ENCODE data around the gene KSR2. TPM values are rescaled to one million over a fixed set of nuclear protein-coding genes. Genes with fewer than 3 reads are reported as not detected.

KSR2 gene
- total RNA-seq, 1 donor from 2014 or later = 0.25 TPM

GRCh38 chr12:117523971-117524370 lies 444.8 kb downstream of the KSR2 start:
- DNase-seq (ENCODE audit: extremely low spot score in 2 of 2) = no peak
- Histone ChIP-seq H3K36me3 (no peaks in the 10 kb centered on the region), H3K27ac (no peak overlapping the region), H3K9me3 (no peaks in the 10 kb centered on the region), H3K4me1 (no peaks in the 10 kb centered on the region), H3K27me3 (no peaks in the 10 kb centered on the region), H3K4me3 (no peak overlapping the region)
- intact Hi-C loops (cut with DNase I) = no loop called here
- TF ChIP-seq POLR2AphosphoS5 (IDR thresholded peaks at IDR 0.05; ENCODE audit: insufficient read depth in 1 of 2, low read depth in 1 of 2) (no peak), POLR2A (IDR thresholded peaks at IDR 0.05) (no peak)

DNA sequence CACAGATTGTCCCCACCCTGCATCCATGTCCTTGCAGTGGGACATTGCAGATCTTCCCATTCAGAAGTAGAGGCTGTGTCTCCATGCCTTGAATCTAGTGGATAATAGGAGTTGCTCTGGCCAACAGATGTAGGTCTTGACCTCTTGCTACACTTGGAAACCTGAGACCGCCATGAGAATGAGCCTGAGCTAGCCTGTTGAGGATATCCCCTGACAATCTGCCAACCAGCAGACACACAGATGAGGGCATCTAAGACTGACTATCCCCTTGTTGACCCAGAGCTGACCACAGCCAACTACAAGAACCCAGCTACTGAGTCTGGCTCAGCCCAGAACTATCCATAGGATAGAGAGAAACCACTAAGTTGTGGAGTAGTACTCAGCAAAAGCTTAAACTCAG lies 446.2 kb downstream of the KSR2 start:
- Histone ChIP-seq H3K36me3 (no peaks in the 10 kb centered on the region), H3K27ac (no peak overlapping the region), H3K9me3 (no peaks in the 10 kb centered on the region), H3K4me3 (no peak overlapping the region), H3K27me3 (no peaks in the 10 kb centered on the region), H3K4me1 (no peaks in the 10 kb centered on the region)
- intact Hi-C loops (cut with DNase I) = no loop called here
- DNase-seq (ENCODE audit: extremely low spot score in 2 of 2) = no peak
- no peak for TF ChIP-seq CTCF (IDR thresholded peaks at IDR 0.05)
- TF ChIP-seq POLR2A (IDR thresholded peaks at IDR 0.05) = no peak
- no peak for TF ChIP-seq POLR2AphosphoS5 (IDR thresholded peaks at IDR 0.05; ENCODE audit: insufficient read depth in 1 of 2, low read depth in 1 of 2)

GRCh38 chr12:117521867-117522266 lies 446.9 kb downstream of the KSR2 start:
- Histone ChIP-seq H3K27me3 (no peaks in the 10 kb centered on the region), H3K36me3 (no peaks in the 10 kb centered on the region), H3K27ac (no peak overlapping the region), H3K9me3 (no peaks in the 10 kb centered on the region), H3K4me3 (no peak overlapping the region), H3K4me1 (no peaks in the 10 kb centered on the region)
- intact Hi-C loops (cut with DNase I) = no loop called here
- no peak for TF ChIP-seq CTCF (IDR thresholded peaks at IDR 0.05)
- TF ChIP-seq POLR2A (IDR thresholded peaks at IDR 0.05) = no peak
- TF ChIP-seq POLR2AphosphoS5 (IDR thresholded peaks at IDR 0.05; ENCODE audit: insufficient read depth in 1 of 2, low read depth in 1 of 2) = no peak
- DNase-seq (ENCODE audit: extremely low spot score in 2 of 2) = no peak

DNA sequence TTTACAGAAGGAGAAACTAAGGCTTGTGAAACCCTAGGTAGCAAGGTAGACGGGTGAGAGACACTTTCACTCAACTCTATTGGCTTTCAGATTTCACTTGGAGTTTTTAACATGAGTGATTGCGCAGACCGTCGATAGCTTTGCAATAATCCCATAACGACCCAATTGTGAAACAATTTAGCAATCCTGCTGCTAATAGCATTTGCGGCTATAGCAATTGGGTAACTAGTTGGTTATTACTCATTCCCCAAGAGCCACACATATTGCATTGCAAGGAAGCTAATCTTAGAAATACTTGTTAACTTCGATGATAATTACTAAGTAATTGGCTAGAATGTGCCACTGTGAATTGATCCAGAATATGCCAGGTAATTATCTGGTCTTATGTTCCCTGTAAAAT lies 447.4 kb downstream of the KSR2 start:
- no peaks in the 10 kb centered on the region for H3K4me1 ChIP-seq
- H3K4me3 ChIP-seq = no peak overlapping the region
- DNase-seq (ENCODE audit: extremely low spot score in 2 of 2) = no peak
- H3K9me3 ChIP-seq = no peaks in the 10 kb centered on the region
- H3K27ac ChIP-seq = no peak overlapping the region
- no peaks in the 10 kb centered on the region for H3K27me3 ChIP-seq
- H3K36me3 ChIP-seq = no peaks in the 10 kb centered on the region
- intact Hi-C loops (cut with DNase I) = no loop called here
- TF ChIP-seq CTCF (IDR thresholded peaks at IDR 0.05) (no peak), POLR2AphosphoS5 (IDR thresholded peaks at IDR 0.05; ENCODE audit: insufficient read depth in 1 of 2, low read depth in 1 of 2) (no peak), POLR2A (IDR thresholded peaks at IDR 0.05) (no peak)

GRCh38 chr12:117518594-117519270 lies 450.1 kb downstream of the KSR2 start:
- no peaks in the 10 kb centered on the region for H3K36me3 ChIP-seq
- no peaks in the 10 kb centered on the region for H3K27me3 ChIP-seq
- no peaks in the 10 kb centered on the region for H3K4me1 ChIP-seq
- intact Hi-C loops (cut with DNase I) = no loop called here
- TF ChIP-seq POLR2AphosphoS5 (IDR thresholded peaks at IDR 0.05; ENCODE audit: insufficient read depth in 1 of 2, low read depth in 1 of 2) (no peak), POLR2A (IDR thresholded peaks at IDR 0.05) (no peak), CTCF (IDR thresholded peaks at IDR 0.05) (no peak)
- no peak overlapping the region for H3K4me3 ChIP-seq
- no peaks in the 10 kb centered on the region for H3K9me3 ChIP-seq
- DNase-seq (ENCODE audit: extremely low spot score in 2 of 2) = no peak
- H3K27ac ChIP-seq = no peak overlapping the region
